Liver (tissue), 9 donors: ENCODE measurements around the gene C8G. TPM values are rescaled to one million over a fixed set of nuclear protein-coding genes. Genes with fewer than 3 reads are reported as not detected.

Source experiments
- DNase-seq: peaks from one replicate; pipeline ENCODE4 v3.0.0-alpha.2; 2017; ENCODE audit warnings: low spot score
- H3K27ac ChIP-seq, 2 donors: one replicate each; pipeline ENCODE4 v1.7.0; 2013; ENCODE audit warnings: inconsistent platforms in 2 of 2, low read length in 2 of 2, control low read depth in 1 of 2, low read depth in 1 of 2, mild to moderate bottlenecking in 1 of 2
- H3K27me3 ChIP-seq, 4 donors: one replicate each; pipeline versions ENCODE4 v1.6.1 to v1.7.0; 2013; ENCODE audit warnings: low read length in 3 of 4, inconsistent platforms in 1 of 4, mild to moderate bottlenecking in 1 of 4, moderate library complexity in 1 of 4; ENCODE audit not compliant: control insufficient read depth in 4 of 4, insufficient read depth in 4 of 4
- H3K36me3 ChIP-seq, 4 donors: one replicate each; pipeline versions ENCODE4 v1.6.1 to v1.7.0; 2013; ENCODE audit warnings: low read length in 3 of 4, mild to moderate bottlenecking in 3 of 4, low read depth in 1 of 4, moderate library complexity in 1 of 4; ENCODE audit not compliant: control insufficient read depth in 4 of 4, insufficient read depth in 3 of 4
- H3K4me1 ChIP-seq, 4 donors: one replicate each; pipeline versions ENCODE4 v1.6.1 to v1.7.0; 2013; ENCODE audit warnings: low read length in 3 of 4, mild to moderate bottlenecking in 3 of 4, moderate library complexity in 1 of 4; ENCODE audit not compliant: control insufficient read depth in 4 of 4, insufficient read depth in 4 of 4
- H3K4me3 ChIP-seq, 3 donors: one replicate each; pipeline versions ENCODE4 v1.6.1 to v1.7.0; 2013; ENCODE audit warnings: low read length in 3 of 3, control low read depth in 1 of 3, low read depth in 1 of 3, mild to moderate bottlenecking in 1 of 3
- H3K9ac ChIP-seq, 2 donors: one replicate each; pipeline ENCODE4 v1.7.0; 2013; ENCODE audit warnings: low read length in 2 of 2, mild to moderate bottlenecking in 2 of 2, moderate library complexity in 2 of 2, control low read depth in 1 of 2, low read depth in 1 of 2
- H3K9me3 ChIP-seq, 4 donors: one replicate each; pipeline versions ENCODE4 v1.6.1 to v1.7.0; 2013; ENCODE audit warnings: low read length in 3 of 4; ENCODE audit not compliant: control insufficient read depth in 4 of 4
- EGR1 ChIP-seq, 2 donors: IDR thresholded peaks; 2 replicates each; pipeline ENCODE4 v1.6.1; 2016 to 2018; ENCODE audit warnings: antibody characterized with exemption in 2 of 2, low read depth in 2 of 2
- FOXA1 ChIP-seq: IDR thresholded peaks from 2 replicates; pipeline ENCODE4 v1.6.1; 2016; ENCODE audit warnings: antibody characterized with exemption
- JUND ChIP-seq, 2 donors: IDR thresholded peaks; 2 replicates each; pipeline ENCODE4 v1.6.1; 2016; ENCODE audit warnings: antibody characterized with exemption in 2 of 2
- NR2F2 ChIP-seq: IDR thresholded peaks from 2 replicates; pipeline ENCODE4 v1.6.1; 2016; ENCODE audit warnings: antibody characterized with exemption
- RAD21 ChIP-seq, 2 donors: IDR thresholded peaks; 2 replicates each; pipeline ENCODE4 v1.6.1; 2016; ENCODE audit warnings: antibody characterized with exemption in 2 of 2, mild to moderate bottlenecking in 2 of 2
- REST ChIP-seq: IDR thresholded peaks from 2 replicates; pipeline ENCODE4 v1.6.1; 2016; ENCODE audit warnings: antibody characterized with exemption, mild to moderate bottlenecking
- RXRA ChIP-seq, 2 donors: IDR thresholded peaks; 2 replicates each; pipeline ENCODE4 v1.6.1; 2017 to 2018; ENCODE audit warnings: antibody characterized with exemption in 2 of 2, mild to moderate bottlenecking in 1 of 2
- YY1 ChIP-seq: IDR thresholded peaks from 2 replicates; pipeline ENCODE4 v1.6.1; 2016; ENCODE audit warnings: antibody characterized with exemption, mild to moderate bottlenecking
- WGBS: extraction: QIAGEN DNeasy Blood & Tissue Kit; methylation state at CpG from one replicate; pipeline ENCODE4 v1.1.7; 2013; 5-methylcytosine and 5-hydroxymethylcytosine counted together
- polyA plus RNA-seq, 2 donors: library from polyadenylated mRNA; stranded (reverse) in 1 of 2; unstranded in 1 of 2; fragments of 200-250 nt in 1 of 2; fragments of >200 nt in 1 of 2; fragmentation: Nextera tagmentation in 1 of 2; extraction: Ambion mirVana in 1 of 2; gene quantifications; one replicate each; pipeline versions ENCODE4 v1.2.1 to v1.2.3, GENCODE V29; 2013 to 2015
- total RNA-seq, 2 donors: library from RNA; depleted of rRNA; stranded (reverse); fragments of >200 nt; gene quantifications; one replicate each; pipeline ENCODE4 v1.2.3, GENCODE V29; 2014
- TF ChIP-seq, protein P1 (sequence below): IDR thresholded peaks from 2 replicates; pipeline ENCODE4 v1.6.1; 2016; ENCODE audit warnings: antibody characterized with exemption
- TF ChIP-seq, protein P2 (sequence below): IDR thresholded peaks from 2 replicates; pipeline ENCODE4 v1.6.1; 2016; ENCODE audit warnings: antibody characterized with exemption
- TF ChIP-seq, protein P3 (sequence below): fragments of 150-350 bp; IDR thresholded peaks from 2 replicates; pipeline ENCODE4 v1.5.1; 2017; ENCODE audit warnings: improper control_type of control experiment, low read depth, low read length; ENCODE audit not compliant: missing input control
- TF ChIP-seq, protein P4 (sequence below): IDR thresholded peaks from 2 replicates; pipeline ENCODE4 v1.6.1; 2016; ENCODE audit warnings: antibody characterized with exemption
- donor health status: healthy.
- donor health status: healthy.
- donor health status: healthy.
- donor health status: healthy.
- donor health status: healthy.

Gene C8G
- total and polyA plus RNA-seq, 4 donors, result 25.1 to 1,117 (median 607) TPM

- WGBS, result 95% methylated on average over 7 of the region's 7 CpGs
- no peak overlapping the region for H3K27ac ChIP-seq
Observed at GRCh38 chr9:136958473-136958872, 13.4 kb downstream of the C8G start.

GRCh38 chr9:136958898-136959850 lies 14.1 kb downstream of the C8G start:
- Histone ChIP-seq H3K4me1 (no peaks in the 10 kb centered on the region), H3K27me3 (no peaks in the 10 kb centered on the region), H3K4me3 (no peak overlapping the region), H3K36me3 (no peaks in the 10 kb centered on the region), H3K9me3 (no peaks in the 10 kb centered on the region), H3K9ac (no peak overlapping the region), H3K27ac (no peak overlapping the region)
- TF ChIP-seq, protein P1, sequence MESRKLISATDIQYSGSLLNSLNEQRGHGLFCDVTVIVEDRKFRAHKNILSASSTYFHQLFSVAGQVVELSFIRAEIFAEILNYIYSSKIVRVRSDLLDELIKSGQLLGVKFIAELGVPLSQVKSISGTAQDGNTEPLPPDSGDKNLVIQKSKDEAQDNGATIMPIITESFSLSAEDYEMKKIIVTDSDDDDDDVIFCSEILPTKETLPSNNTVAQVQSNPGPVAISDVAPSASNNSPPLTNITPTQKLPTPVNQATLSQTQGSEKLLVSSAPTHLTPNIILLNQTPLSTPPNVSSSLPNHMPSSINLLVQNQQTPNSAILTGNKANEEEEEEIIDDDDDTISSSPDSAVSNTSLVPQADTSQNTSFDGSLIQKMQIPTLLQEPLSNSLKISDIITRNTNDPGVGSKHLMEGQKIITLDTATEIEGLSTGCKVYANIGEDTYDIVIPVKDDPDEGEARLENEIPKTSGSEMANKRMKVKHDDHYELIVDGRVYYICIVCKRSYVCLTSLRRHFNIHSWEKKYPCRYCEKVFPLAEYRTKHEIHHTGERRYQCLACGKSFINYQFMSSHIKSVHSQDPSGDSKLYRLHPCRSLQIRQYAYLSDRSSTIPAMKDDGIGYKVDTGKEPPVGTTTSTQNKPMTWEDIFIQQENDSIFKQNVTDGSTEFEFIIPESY, result no peak
- TF ChIP-seq NR2F2 (no peak), EGR1 (IDR thresholded peaks at IDR 0.05; ENCODE audit: low read depth in 2 of 2) (no peak), FOXA1 (no peak), RXRA (IDR thresholded peaks at IDR 0.05) (no peak), REST (no peak), RAD21 (IDR thresholded peaks at IDR 0.05) (no peak), JUND (IDR thresholded peaks at IDR 0.05) (no peak), YY1 (no peak)
- TF ChIP-seq, protein P2, sequence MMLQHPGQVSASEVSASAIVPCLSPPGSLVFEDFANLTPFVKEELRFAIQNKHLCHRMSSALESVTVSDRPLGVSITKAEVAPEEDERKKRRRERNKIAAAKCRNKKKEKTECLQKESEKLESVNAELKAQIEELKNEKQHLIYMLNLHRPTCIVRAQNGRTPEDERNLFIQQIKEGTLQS, result no peak
- TF ChIP-seq, protein P3, sequence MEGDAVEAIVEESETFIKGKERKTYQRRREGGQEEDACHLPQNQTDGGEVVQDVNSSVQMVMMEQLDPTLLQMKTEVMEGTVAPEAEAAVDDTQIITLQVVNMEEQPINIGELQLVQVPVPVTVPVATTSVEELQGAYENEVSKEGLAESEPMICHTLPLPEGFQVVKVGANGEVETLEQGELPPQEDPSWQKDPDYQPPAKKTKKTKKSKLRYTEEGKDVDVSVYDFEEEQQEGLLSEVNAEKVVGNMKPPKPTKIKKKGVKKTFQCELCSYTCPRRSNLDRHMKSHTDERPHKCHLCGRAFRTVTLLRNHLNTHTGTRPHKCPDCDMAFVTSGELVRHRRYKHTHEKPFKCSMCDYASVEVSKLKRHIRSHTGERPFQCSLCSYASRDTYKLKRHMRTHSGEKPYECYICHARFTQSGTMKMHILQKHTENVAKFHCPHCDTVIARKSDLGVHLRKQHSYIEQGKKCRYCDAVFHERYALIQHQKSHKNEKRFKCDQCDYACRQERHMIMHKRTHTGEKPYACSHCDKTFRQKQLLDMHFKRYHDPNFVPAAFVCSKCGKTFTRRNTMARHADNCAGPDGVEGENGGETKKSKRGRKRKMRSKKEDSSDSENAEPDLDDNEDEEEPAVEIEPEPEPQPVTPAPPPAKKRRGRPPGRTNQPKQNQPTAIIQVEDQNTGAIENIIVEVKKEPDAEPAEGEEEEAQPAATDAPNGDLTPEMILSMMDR, result no peak
- TF ChIP-seq, protein P4, sequence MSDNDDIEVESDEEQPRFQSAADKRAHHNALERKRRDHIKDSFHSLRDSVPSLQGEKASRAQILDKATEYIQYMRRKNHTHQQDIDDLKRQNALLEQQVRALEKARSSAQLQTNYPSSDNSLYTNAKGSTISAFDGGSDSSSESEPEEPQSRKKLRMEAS, result no peak
- 84% methylated on average over 28 of the region's 28 CpGs for WGBS
- no peak for DNase-seq

More at GRCh38 chr9:136958473-136958872, 13.4 kb downstream of the C8G start:
- TF ChIP-seq, protein P4, result no peak
- Histone ChIP-seq H3K4me1 (no peaks in the 10 kb centered on the region), H3K9ac (no peak overlapping the region), H3K36me3 (no peaks in the 10 kb centered on the region), H3K27me3 (no peaks in the 10 kb centered on the region), H3K9me3 (no peaks in the 10 kb centered on the region), H3K4me3 (no peak overlapping the region)
- no peak for DNase-seq
